ENCODE measurements around the gene GP9.

DNA sequence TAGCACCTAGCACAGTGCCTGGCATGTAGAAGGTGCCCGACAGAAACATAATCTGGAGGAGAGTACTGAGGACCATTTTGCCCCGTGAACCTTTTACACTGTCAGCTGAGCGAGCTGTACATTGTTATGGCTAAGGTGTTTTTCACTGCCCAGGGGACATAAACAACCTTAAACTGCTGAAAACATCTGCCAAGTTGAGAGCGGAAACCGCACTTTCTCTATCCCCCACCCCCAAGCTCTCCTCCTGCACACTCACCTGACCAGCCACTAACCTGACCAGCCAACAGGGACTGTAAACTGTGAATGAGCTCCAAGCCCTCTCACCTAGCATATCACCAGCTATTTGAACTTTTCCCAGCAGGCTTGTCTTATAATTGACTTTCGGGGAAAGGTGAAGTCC lies 43.5 kb downstream of the GP9 start:
- TF ChIP-seq POLR2A (IDR thresholded peaks at IDR 0.05; ENCODE audit: low read depth) = no peak
- TF ChIP-seq, protein P1, sequence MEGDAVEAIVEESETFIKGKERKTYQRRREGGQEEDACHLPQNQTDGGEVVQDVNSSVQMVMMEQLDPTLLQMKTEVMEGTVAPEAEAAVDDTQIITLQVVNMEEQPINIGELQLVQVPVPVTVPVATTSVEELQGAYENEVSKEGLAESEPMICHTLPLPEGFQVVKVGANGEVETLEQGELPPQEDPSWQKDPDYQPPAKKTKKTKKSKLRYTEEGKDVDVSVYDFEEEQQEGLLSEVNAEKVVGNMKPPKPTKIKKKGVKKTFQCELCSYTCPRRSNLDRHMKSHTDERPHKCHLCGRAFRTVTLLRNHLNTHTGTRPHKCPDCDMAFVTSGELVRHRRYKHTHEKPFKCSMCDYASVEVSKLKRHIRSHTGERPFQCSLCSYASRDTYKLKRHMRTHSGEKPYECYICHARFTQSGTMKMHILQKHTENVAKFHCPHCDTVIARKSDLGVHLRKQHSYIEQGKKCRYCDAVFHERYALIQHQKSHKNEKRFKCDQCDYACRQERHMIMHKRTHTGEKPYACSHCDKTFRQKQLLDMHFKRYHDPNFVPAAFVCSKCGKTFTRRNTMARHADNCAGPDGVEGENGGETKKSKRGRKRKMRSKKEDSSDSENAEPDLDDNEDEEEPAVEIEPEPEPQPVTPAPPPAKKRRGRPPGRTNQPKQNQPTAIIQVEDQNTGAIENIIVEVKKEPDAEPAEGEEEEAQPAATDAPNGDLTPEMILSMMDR (IDR thresholded peaks at IDR 0.05) = no peak
- no peak for TF ChIP-seq EP300 (IDR thresholded peaks at IDR 0.05)
